ENCODE results near the gene PTCHD1.

Gene PTCHD1

GRCh38 chrX:23436875-23437274 is 102.2 kb downstream of the PTCHD1 start:
- Histone ChIP-seq H3K36me3 (ENCODE audit: control insufficient read depth in 5 of 5, insufficient read depth in 5 of 5, low read length in 5 of 5) (no peaks in the 10 kb centered on the region), H3K9ac (ENCODE audit: low read length in 5 of 5) (no peak overlapping the region), H3K27me3 (ENCODE audit: control insufficient read depth in 5 of 5, insufficient read depth in 4 of 5, low read length in 5 of 5) (no peaks in the 10 kb centered on the region), H3K27ac (ENCODE audit: low read depth, low read length) (no peak overlapping the region), H3K4me1 (ENCODE audit: control insufficient read depth in 5 of 5, insufficient read depth in 5 of 5, low read length in 5 of 5) (peaks cover 2 to 21% (median 17%) of the 10 kb centered on the region in 5 donors), H3K9me3 (ENCODE audit: control insufficient read depth in 5 of 5, low read length in 5 of 5) (no peaks in the 10 kb centered on the region), H3K4me3 (ENCODE audit: low read depth in 1 of 5, low read length in 5 of 5) (no peak overlapping the region)

- no peaks in the 10 kb centered on the region for H3K36me3 ChIP-seq (ENCODE audit: control insufficient read depth in 5 of 5, insufficient read depth in 5 of 5, low read length in 5 of 5)
- H3K4me3 ChIP-seq (ENCODE audit: low read depth in 1 of 5, low read length in 5 of 5), result no peak overlapping the region
- no peak overlapping the region for H3K9ac ChIP-seq (ENCODE audit: low read length in 5 of 5)
- no peaks in the 10 kb centered on the region for H3K27me3 ChIP-seq (ENCODE audit: control insufficient read depth in 5 of 5, insufficient read depth in 4 of 5, low read length in 5 of 5)
- no peaks in the 10 kb centered on the region for H3K4me1 ChIP-seq (ENCODE audit: control insufficient read depth in 5 of 5, insufficient read depth in 5 of 5, low read length in 5 of 5)
- no peak overlapping the region for H3K27ac ChIP-seq (ENCODE audit: low read depth, low read length)
- H3K9me3 ChIP-seq (ENCODE audit: control insufficient read depth in 5 of 5, low read length in 5 of 5), result peaks cover 0 to 2% (median 0%) of the 10 kb centered on the region in 5 donors
Measured at GRCh38 chrX:23451266-23451665, 116.6 kb downstream of the PTCHD1 start.
